Activated CD8-positive, alpha-beta memory T cell treated with anti-CD3 and anti-CD28 coated beads for 4 hours (primary cell): ENCODE data around the gene MAP4K4.

Experiments
- DNase-seq, 2 donors: peaks; one replicate each; pipeline ENCODE4 v3.0.0-alpha.2; 2020; ENCODE audit warnings: low read depth in 2 of 2

MAP4K4 gene

DNA sequence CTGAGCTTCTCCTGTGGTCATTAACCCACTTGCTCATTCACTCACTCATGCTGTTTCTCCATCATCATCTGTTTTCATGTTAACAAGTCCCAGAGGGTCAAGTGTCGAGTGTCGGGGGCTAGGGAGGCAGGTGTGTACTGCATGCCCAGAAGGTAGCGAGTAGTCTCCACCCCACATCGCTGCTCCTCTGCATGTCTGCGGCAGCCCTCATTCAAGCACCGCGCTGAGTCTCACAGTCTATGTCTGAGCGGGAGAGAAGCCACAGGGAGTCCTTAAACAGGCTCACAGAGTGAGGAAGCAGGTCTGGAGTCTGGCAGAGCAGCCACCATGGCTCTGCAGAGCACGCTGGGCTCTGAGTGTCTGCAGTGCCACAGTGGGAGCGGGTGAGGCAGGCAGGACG, 172.9 kb downstream of the MAP4K4 start:
- no peak for DNase-seq

GRCh38 chr2:101871480-101871879, 174.0 kb downstream of the MAP4K4 start:
- DNase-seq, result no peak

DNA sequence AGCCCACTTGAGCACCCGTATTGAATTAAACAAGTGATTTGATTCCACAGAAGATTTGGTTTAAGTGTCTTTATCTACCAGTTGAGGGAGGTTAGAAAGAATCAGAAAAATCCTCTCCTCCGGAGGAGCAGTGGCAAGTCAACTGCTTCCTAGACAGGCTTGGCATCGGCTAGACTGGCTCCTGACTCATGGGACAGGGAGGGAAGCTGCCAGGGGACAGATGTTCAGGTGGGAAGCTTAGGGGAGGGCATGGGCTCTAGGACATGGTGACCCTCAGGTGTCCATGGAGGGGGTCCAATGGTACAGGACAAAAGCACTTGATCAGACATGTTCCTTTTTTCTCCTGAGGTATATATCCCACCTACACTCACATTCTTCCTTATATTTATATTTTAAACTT, 175.0 kb downstream of the MAP4K4 start:
- DNase-seq, result no peak

DNA sequence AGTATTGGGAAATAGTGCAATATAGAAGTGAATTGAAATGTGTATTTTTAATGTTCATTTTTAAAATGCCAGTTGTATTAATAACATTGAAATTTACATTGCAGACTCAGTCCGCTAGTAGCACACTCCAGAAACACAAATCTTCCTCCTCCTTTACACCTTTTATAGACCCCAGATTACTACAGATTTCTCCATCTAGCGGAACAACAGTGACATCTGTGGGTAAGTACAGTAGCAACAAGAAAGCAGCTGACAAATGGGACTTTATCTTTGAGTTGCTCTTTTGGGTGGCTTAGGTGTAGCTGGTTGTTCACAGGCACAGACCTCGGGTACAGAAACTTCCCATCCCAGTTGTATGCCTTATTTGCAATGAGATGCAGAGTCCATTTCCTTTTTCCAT, 176.0 kb downstream of the MAP4K4 start:
- DNase-seq, result no peak

GRCh38 chr2:101874069-101874468, 176.6 kb downstream of the MAP4K4 start:
- DNase-seq, result no peak

DNA sequence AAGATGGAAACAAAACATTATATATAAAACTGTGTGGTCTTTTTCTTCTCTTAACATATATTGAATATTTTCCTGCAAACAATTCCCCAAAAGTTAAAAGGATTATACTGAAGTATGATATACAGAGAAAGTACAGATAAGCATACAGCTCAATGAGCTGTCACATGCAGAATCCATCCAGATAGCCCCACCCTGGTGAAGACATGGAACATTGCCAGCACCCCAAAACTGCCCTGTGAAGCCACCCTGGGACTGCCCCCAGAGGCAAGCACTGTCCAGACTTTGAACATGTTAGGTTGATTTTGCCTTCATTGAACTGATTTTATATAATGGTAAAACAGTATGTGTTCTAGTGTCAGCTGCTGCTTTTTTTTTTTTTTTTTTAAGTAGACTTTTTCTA, 182.0 kb downstream of the MAP4K4 start:
- DNase-seq, result no peak

GRCh38 chr2:101881131-101881530, 183.6 kb downstream of the MAP4K4 start:
- no peak for DNase-seq

DNA sequence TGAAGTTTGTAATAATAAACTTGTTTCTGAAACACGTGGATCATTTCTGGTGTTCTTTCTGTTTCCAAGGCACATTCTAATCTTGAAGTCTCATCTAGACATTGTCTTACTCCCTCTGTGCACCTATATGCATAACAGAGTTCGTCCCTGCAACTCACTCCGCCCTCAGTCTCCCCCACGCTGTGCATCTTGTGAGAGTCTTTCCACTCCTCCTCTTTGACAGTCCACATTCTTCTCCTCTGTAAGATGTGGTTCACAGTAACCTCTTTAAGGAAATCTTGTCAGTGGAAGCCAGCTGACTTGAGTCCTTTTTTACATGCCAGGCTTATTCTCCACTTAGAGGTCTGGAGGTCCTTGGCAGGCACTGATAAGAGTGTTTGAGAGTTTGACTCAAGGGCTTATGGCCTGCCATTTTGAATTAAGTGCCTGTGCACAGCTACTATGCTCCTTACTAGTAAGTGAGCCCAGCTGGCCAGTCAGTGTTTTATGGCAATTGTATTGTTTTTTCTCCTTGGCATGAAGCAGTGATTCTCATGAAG, 185.3 kb downstream of the MAP4K4 start:
- DNase-seq, result no peak

- DNase-seq, result no peak
Observed at GRCh38 chr2:101883860-101884259, 186.4 kb downstream of the MAP4K4 start.

- DNase-seq, result no peak
Observed at GRCh38 chr2:101884423-101884822, 186.9 kb downstream of the MAP4K4 start.

DNA sequence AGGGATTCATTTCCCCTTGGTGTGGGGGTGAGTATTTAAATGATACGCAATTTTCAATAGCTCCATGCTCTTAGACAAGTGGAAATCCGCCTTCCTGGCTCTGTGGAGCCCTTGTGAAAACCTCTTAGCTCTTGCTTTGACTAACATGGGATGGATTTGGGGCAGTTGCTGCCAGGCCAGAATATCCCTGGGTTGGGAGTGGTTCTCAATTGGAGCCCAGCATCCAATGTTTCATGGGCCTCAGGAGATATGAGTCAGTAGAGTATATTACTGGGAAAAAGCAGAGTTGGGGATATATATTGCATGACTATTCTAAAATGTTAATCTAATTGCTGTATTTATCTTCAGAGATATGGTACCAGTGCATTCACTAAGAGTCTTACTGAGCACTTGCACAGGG, 189.8 kb downstream of the MAP4K4 start:
- no peak for DNase-seq

DNA sequence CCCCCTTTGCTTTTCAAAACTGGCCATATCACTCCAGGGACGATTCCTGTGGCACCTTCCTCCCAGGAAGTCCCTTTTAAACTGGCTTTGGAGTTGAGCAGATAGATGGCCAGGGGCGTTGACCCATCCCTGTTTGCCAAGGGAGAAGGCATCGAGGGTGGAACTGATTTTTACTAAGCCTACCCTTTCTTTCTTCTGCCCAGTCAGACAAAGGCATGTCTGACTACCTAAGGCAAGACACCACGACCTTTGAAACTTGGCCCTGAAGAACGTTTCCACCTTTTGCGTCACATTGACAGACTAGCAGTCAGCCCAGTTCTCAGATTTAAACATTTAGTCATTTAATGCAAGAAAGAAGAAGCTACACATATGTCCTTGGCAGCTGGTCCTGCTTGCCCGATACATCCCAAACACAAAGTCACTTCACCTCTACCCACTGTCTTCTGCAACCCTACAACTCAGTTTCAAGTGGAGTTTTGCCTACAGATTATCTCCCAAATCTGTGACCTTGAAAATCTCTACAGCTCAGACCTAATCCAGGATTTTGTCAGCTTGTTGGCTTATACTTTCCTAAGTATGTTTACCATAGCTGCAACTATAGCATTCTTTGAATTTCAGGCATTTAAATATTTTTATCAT, 192.1 kb downstream of the MAP4K4 start:
- DNase-seq, result no peak

GRCh38 chr2:101892377-101892776, 194.9 kb downstream of the MAP4K4 start:
- no peak for DNase-seq

DNA sequence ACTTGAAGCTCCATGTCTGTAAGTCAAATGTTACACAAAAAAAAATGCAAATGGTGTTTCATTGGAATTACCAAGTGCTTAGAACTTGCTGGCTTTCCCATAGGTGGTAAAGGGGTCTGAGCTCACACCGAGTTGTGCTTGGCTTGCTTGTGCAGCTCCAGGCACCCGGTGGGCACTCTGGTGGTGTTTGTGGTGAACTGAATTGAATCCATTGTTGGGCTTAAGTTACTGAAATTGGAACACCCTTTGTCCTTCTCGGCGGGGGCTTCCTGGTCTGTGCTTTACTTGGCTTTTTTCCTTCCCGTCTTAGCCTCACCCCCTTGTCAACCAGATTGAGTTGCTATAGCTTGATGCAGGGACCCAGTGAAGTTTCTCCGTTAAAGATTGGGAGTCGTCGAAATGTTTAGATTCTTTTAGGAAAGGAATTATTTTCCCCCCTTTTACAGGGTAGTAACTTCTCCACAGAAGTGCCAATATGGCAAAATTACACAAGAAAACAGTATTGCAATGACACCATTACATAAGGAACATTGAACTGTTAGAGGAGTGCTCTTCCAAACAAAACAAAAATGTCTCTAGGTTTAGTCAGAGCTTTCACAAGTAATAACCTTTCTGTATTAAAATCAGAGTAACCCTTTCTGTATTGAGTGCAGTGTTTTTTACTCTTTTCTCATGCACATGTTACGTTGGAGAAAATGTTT, 196.3 kb downstream of the MAP4K4 start:
- no peak for DNase-seq

GRCh38 chr2:101895039-101895438, 197.5 kb downstream of the MAP4K4 start:
- DNase-seq, result no peak

GRCh38 chr2:101895819-101896322, 198.4 kb downstream of the MAP4K4 start:
- no peak for DNase-seq

GRCh38 chr2:101897301-101897700, 199.8 kb downstream of the MAP4K4 start:
- no peak for DNase-seq

- DNase-seq, result no peak
Observed at GRCh38 chr2:101899265-101899664, 201.8 kb downstream of the MAP4K4 start.

GRCh38 chr2:101899871-101900270, 202.4 kb downstream of the MAP4K4 start:
- no peak for DNase-seq

GRCh38 chr2:101900375-101900774, 202.9 kb downstream of the MAP4K4 start:
- DNase-seq, result no peak

DNA sequence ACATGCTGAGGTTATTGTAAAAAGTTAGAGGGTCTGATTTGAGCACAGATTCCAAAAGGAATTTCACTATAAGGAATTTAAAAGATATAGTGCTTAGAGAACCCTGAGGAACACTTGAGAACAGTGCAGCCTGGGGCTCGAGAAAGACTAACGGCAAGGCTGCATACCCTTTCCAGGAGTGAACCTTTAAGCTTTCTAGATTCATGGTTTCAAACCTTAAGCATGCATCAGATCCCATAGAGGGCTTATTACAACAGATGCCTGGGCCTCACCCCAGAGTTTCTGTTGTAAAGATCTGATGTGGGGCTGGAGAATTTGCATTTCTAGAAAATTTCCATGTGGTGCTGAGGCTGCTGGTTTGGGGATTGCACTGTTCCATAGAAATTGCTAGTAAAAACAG, 203.7 kb downstream of the MAP4K4 start:
- DNase-seq, result no peak

DNA sequence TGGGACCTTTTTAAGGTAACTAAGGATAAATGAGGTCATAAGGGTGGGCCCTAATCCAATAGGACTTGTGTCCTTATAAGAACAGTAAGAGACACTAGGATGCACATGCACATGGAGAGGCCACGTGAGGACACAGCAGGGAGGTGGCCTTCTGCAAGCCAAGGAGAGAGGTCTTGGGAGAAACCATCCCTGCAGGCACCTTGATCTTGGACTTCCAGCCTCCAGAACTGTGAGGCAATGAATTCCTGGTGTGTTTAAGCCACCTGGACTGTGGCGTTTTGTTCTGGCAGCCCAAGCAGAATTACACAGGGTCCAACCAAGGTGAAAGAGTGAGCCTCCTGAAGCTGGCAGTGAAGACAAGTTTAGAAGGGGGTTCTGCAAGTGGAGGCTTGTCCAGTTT, 204.7 kb downstream of the MAP4K4 start:
- DNase-seq, result no peak

DNA sequence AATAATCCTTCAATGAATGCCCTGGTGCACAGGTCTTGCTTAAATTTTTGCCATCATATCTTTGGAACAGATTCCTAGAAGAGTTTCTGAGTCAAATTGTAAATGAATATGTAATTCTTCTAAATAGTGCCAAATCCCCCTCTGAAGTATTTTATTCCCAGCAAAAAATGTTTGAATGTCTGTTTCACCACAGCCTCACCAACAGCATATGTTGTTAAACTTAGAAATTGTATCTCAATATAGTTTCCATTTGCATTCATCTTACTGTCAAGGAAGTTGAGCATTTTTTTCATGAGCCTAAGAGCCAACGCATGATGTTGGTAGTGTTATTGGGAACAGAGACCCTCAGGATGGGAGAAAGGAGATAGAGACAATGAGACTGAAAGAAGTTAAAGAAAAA, 207.4 kb downstream of the MAP4K4 start:
- no peak for DNase-seq
